Activated CD4-positive, alpha-beta T cell treated with anti-CD3 and anti-CD28 coated beads for 48 hours (primary cell): Measurements from ENCODE around the gene C11orf21.
A peak's percentile ranks its signal among the peaks of the same experiment; 100 is the strongest.
"Not testable (repeated sequence)": the region's sequence is repeated elsewhere in the genome, so short reads cannot be mapped to it uniquely, and the experiment has no call there.

Experiments
- DNase-seq: peaks from one replicate; pipeline ENCODE4 v3.0.0-alpha.2; 2020

C11orf21 gene

GRCh38 chr11:2295971-2296912 is 5.5 kb downstream of the C11orf21 start:
- peak; percentile 1 for DNase-seq

- DNase-seq: no peak
Measured at GRCh38 chr11:2294926-2295290, 6.8 kb downstream of the C11orf21 start.

DNA sequence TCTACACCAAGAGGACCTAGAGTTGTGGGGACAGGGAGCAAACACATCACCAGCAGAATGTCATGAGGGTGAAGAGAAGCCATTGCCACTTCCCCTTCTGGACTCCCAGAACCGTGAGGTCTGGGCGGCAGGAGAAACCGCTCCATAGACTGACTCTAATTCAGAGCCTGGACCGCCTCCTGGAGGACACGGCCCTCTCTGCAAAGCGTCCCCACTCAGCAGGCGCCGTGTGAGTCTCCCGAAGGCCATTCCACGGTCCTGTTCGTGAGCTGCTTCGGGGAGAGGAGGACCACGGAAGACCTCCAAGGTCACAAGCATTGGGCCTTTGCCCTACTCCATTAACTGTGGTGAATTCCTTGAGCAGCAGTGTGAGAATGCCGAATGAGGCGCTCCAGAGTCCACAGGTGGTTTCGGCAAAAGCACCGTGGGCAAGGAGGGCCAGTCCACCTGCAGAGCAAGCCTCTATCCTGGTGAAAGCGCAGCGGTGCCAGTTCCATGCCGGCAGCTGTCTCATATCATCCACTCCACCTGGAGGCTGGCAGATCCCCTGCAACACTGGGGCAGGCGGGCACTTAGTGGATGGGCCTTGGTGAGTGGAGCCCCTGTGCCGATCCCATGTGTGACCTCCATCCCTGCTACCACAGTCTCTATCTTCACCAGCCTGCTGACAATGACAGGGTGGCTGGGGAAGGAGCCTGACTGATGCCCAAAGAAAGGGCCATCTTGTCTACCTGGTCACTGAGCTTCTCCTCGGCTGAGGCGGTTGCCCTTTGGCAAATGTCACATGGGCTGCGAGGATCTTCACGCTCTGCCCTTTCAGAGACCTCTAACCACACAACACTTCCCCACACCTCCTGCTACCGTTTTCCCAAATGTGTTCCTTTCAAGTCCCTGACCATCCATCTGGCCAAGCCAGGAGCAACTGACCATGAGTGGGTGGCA is 7.5 kb downstream of the C11orf21 start:
- peak; percentile 4 for DNase-seq

- DNase-seq: no peak
Measured at GRCh38 chr11:2293531-2293971, 8.2 kb downstream of the C11orf21 start.

- DNase-seq: no peak
Measured at GRCh38 chr11:2290351-2290841, 11.3 kb downstream of the C11orf21 start.

GRCh38 chr11:2289859-2290258 is 11.9 kb downstream of the C11orf21 start:
- DNase-seq: no peak

DNA sequence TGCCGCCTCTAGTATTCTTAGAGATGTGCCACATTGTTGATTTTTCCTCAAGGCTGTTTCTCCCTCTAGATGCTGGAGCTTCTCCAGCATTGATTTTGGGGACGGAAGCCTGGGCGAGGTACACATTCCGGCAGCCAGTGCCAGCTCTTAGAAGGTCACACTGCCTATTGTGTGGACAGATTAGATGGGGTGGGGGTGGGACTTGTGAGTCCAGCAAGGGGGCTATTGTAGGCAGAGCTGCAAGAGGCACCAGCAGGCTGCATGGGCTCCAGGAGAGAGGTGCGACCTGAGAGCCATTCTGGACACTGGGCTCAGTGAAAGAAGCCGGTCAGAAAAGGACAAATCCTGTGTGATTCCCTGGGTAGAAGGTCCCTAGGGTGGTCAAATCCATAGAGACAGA is 12.4 kb downstream of the C11orf21 start:
- DNase-seq: no peak

DNA sequence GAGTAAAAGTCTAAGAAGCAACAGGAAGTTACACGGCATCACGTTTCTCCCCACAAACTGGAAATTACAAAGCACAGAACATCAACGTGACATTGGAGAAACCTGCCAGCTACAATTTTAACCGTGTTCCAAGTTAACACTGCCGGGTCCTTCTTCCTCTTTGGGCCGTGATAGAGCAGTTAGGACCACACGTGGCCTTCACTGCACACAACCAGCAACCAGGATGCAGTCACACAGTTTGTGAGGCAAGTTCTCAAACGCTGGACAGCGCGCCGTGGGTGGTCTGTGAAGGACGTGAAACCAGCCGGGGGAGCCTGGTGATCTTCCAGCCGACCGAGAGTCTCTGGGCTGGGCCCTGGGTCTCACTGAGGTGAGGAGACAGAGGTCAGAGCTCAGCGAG is 14.6 kb downstream of the C11orf21 start:
- DNase-seq: no peak

GRCh38 chr11:2286350-2286749 is 15.4 kb downstream of the C11orf21 start:
- DNase-seq: not testable (repeated sequence)

DNA sequence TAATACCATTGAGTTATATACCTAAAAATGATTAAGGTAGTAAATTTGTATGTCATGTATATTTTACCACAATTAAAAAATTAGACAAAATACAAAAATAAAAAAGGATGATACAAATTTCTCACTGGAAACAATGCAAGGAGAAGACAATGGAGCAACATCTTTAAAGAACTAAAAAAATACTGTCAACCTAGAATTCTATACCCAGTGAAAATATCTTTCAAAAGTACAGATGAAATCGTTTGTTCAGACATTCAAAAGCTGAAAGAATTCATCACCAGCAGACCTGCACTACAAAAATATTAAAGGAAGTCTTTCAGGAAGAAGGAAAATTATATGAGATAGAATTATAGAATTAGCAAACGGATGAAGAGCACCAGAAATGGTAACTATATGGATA is 21.5 kb downstream of the C11orf21 start:
- DNase-seq: no peak

GRCh38 chr11:2277933-2278523 is 23.7 kb downstream of the C11orf21 start:
- no peak for DNase-seq

DNA sequence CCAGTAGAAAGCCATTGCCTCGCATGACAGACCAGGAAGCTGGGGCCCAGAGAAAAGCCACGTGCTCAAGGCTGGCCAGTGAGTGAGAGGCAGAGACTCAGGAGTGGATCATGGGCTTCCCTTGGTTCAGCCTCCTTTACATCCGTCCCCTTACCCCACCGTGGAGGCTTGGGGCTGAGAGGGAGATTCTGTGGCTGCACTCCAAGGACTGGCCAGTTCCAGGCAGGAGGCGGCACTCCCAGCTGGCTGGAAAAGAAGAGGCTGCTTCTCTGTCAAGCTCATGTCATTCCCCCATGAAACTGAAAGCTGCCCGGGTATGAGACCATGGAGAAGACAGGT is 24.7 kb downstream of the C11orf21 start:
- no peak for DNase-seq

DNA sequence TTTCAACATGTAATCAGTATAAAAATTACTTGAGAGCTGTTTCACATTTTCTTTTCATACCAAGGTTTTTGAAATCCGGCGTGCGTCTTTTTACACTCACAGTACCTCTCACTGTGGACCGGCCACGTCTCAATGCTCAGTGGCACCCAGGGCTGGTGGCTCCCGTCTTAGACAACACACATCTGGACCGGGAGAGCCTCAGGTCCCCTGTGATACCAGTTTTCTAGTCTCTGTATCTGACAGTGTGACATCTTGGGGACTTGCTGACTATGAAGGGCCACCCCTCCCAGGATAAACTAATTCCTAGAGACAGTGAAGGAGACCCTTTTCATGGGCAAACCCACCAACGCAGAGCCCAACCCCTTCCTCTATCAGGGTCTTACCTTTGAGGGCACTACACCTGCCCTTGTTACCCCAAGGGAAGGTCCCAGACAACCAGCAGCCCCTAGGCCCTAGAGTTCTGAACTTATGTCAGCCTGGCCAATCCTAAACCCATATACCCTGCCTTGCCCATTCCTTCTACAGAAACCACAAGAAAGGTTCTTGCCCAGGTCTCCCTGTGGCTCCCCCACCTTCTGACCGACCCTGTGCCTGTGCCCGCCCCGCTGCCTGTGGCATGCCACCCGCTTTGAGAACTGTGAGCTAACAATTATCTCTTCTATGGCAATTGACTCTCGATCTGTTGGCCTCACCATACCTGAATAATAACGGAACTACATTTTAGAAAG is 25.3 kb downstream of the C11orf21 start:
- DNase-seq: no peak

GRCh38 chr11:2275334-2276279 is 26.1 kb downstream of the C11orf21 start:
- DNase-seq: no peak

GRCh38 chr11:2273771-2274170 is 27.9 kb downstream of the C11orf21 start:
- DNase-seq: no peak

DNA sequence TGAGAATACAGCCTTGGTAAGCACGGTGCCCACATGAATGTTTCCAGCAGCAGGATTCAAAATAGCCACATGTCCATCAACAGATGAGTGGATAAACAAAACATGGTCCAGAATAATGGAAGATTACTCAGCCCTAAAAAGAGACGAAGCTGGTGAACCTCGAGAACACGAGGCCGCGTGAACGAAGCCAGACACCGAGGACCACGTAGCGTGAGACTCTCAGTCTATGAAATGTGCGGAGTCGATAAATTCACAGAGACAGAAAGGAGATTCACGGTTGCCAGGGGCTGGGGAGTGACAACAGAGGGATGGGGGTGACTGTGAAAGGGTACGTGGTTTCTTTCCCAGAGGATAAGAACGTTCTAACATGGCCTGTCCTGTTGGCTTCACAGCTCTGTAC is 28.4 kb downstream of the C11orf21 start:
- DNase-seq: no peak

- no peak for DNase-seq
Measured at GRCh38 chr11:2272946-2273280, 28.8 kb downstream of the C11orf21 start.

DNA sequence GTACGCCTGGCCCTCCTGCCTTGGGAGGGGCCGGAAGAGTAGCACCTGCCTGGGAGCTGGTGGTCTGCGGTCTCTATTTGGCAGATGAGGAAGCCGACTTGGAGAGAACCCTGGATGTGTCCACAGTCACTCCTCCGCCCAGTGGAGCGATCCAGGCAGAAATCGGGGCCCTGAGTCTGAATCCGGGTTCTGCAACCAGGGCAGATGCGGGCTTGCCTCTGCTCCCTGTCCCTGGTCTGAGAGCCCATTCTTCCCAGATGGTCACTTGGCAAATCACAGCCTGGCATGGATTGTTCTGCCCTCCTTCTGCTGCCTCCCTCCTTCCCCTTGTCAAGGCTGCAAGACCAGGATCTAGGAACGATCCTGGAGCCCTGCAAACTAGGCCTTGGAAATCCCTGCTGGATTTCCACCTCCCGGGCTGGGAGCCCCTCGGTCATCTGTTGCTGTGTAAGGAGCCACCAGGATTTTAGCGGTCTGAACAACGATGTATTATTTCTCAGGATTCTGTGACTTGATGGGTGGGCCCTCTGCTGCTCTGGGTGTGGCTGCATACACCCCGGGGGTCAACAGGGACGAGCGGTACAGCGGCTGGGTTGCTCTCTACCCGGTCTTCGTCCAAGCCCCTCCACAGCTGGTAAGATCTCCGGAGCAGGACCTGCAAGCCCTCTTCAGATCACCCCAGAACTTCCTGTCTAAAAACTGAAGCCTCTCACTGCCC is 29.3 kb downstream of the C11orf21 start:
- DNase-seq: no peak

DNA sequence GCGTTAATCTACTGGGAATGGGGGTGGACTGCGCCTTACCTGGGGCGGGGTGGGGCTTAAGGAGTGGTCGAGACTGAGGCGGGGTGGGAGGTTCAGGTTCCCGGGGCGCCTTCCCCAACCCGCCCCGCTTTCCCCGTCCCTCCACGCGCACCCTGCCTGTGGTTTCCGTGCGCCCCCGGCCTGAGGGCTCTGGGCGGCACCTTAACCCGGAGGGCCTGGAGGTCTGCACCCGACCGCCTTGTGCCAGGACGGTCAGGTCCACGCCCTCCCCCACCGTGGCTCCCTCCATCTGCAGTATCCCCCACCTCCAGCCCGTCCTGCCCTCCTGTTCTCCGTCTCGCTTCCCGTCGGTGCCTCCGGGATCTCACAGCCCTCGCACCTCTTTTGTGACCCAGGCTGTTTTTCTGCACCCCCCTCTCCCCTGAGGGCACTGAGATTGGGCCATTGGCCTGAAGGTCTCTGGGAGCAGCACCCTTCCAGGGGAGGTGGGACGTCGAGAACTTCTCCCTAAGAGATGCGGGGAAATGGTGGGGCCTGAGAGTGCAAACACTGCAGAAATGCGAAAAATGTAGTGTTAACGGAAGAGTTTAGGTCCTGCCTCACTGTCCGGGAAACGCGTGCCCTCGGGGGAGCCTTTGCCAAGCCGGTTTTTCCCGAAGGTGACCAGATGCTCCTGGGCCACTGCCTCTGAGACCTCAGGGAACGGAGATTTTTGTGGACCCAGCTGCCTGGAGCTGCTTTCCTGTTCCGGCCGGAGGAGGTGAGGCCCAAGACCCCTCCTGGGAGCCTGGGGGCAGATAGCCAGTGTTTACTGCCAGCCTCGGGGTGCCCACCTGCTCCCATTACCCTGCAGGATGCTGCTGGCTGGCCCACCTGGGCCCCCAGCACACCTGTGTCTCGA is 30.1 kb downstream of the C11orf21 start:
- DNase-seq: no peak

DNA sequence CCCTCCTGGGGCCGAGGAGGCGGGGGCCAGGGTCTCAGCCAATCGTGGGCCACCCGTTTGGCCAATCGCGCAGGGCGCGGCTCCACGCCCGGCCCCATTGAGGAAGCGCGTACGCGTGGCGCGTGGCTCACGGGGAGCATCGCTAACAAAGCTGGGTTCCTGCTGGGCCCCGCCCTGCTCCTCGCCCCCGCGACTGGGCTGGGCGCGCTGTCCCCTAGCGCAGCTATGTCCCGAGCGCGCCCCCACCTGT is 30.7 kb downstream of the C11orf21 start:
- peak; percentile 52 for DNase-seq
